Measurements from ENCODE around the gene WDR46.

DNA sequence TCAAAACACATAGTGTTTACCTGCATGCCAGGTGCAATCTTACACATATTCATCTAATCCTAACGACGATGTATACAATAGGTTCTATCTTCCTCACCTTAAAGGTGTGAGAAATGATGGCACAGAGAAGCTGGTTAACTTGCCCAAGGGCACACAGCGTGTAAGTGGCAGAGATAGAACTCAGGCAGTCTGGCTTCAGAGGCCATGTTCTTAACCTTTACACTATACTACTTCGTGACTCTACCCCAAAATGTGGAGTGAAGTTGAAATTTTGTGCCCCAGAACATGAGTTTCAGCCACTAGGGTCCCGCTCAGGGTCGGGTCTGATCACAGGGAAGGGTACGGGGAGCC is 17.9 kb downstream of the WDR46 start:
- TF ChIP-seq, protein P1, sequence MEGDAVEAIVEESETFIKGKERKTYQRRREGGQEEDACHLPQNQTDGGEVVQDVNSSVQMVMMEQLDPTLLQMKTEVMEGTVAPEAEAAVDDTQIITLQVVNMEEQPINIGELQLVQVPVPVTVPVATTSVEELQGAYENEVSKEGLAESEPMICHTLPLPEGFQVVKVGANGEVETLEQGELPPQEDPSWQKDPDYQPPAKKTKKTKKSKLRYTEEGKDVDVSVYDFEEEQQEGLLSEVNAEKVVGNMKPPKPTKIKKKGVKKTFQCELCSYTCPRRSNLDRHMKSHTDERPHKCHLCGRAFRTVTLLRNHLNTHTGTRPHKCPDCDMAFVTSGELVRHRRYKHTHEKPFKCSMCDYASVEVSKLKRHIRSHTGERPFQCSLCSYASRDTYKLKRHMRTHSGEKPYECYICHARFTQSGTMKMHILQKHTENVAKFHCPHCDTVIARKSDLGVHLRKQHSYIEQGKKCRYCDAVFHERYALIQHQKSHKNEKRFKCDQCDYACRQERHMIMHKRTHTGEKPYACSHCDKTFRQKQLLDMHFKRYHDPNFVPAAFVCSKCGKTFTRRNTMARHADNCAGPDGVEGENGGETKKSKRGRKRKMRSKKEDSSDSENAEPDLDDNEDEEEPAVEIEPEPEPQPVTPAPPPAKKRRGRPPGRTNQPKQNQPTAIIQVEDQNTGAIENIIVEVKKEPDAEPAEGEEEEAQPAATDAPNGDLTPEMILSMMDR (IDR thresholded peaks at IDR 0.05 in 2 of 3, conservative IDR thresholded peaks at IDR 0.05 in 1 of 3; ENCODE audit: borderline replicate concordance in 1 of 3, insufficient read depth in 1 of 3, low read depth in 2 of 3, low read length in 2 of 3): no peak
- TF ChIP-seq EZH2phosphoT487 (IDR thresholded peaks at IDR 0.05; ENCODE audit: borderline replicate concordance) (no peak), JUND (IDR thresholded peaks at IDR 0.05) (no peak), EZH2 (IDR thresholded peaks at IDR 0.05) (no peak)
- TF ChIP-seq, protein P2, sequence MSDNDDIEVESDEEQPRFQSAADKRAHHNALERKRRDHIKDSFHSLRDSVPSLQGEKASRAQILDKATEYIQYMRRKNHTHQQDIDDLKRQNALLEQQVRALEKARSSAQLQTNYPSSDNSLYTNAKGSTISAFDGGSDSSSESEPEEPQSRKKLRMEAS (IDR thresholded peaks at IDR 0.05): no peak

All from HCT116 (cell line).